HepG2 (cell line): ENCODE results near the gene MRPS2. TPM values are rescaled to one million over a fixed set of nuclear protein-coding genes. Genes with fewer than 3 reads are reported as not detected.

Experiments used
- FOXO1 ChIP-seq: sonication (generic); formaldehyde crosslinking; IDR thresholded peaks from 2 replicates; pipeline ENCODE4 v1.4.0; 2020; ENCODE audit warnings: missing genetic modification reagents
- GATAD1 ChIP-seq: IDR thresholded peaks from 2 replicates; pipeline ENCODE4 v1.6.1; 2016; ENCODE audit warnings: missing genetic modification reagents, missing compliant biosample characterization
- HIVEP1 ChIP-seq: sonication (generic); formaldehyde crosslinking; IDR thresholded peaks from 2 replicates; pipeline ENCODE4 v1.4.0; 2020; ENCODE audit warnings: mild to moderate bottlenecking, missing genetic modification reagents
- NONO ChIP-seq, 2 experiments: fragments of 450-650 bp in 1 of 2; sonication (generic) in 1 of 2; formaldehyde crosslinking in 1 of 2; IDR thresholded peaks in 1 of 2; conservative IDR thresholded peaks in 1 of 2; 2 replicates each; pipeline versions ENCODE4 v1.6.1 to v1.8.0; 2017 to 2022; ENCODE audit warnings: mild to moderate bottlenecking in 1 of 2, missing genetic modification reagents in 1 of 2, moderate library complexity in 1 of 2
- NR2F6 ChIP-seq, 2 experiments: IDR thresholded peaks; 2 replicates each; pipeline ENCODE4 v1.6.1; 2016; ENCODE audit warnings: antibody characterized with exemption in 1 of 2, mild to moderate bottlenecking in 1 of 2
- RAD51 ChIP-seq: fragments of 450-650 bp; IDR thresholded peaks from 2 replicates; pipeline ENCODE4 v1.6.1; 2016; ENCODE audit warnings: borderline replicate concordance
- SAP130 ChIP-seq: IDR thresholded peaks from 2 replicates; pipeline ENCODE4 v1.6.1; 2016; ENCODE audit warnings: low read depth
- TBL1XR1 ChIP-seq: fragments of 150-350 bp; IDR thresholded peaks from 2 replicates; pipeline ENCODE4 v1.6.1; 2014; ENCODE audit warnings: borderline replicate concordance, low read length; ENCODE audit not compliant: partially characterized antibody
- ZNF263 ChIP-seq: sonication (generic); formaldehyde crosslinking; IDR thresholded peaks from 2 replicates; pipeline ENCODE4 v1.4.0; 2020; ENCODE audit warnings: missing genetic modification reagents
- ZNF274 ChIP-seq: sonication (generic); formaldehyde crosslinking; IDR thresholded peaks from 2 replicates; pipeline ENCODE4 v1.5.1; 2020; ENCODE audit warnings: mild to moderate bottlenecking, missing genetic modification reagents
- polyA plus RNA-seq, 8 experiments: library from polyadenylated mRNA; depleted of rRNA in 3 of 8; stranded (reverse) in 7 of 8; unstranded in 1 of 8; fragments of >200 nt; fragmentation: Illumina TruSeq in 4 of 8; extraction: Trizol in 4 of 8; gene quantifications; 2 replicates each; pipeline versions ENCODE4 v1.2.1 to v1.2.3, GENCODE V29; 2011 to 2016; ENCODE audit warnings: low read depth in 4 of 8, missing spikeins in 1 of 8, mixed read lengths in 1 of 8; ENCODE audit not compliant: insufficient read depth in 1 of 8
- total RNA-seq, 5 experiments: library from RNA; depleted of rRNA; stranded (reverse); fragments of >200 nt; fragmentation: Illumina TruSeq; extraction: Trizol; gene quantifications; 2 replicates each; pipeline ENCODE4 v1.2.3, GENCODE V29; 2016; ENCODE audit warnings: low read depth in 1 of 5
- TF ChIP-seq, protein P1 (sequence below): sonication (generic); formaldehyde crosslinking; IDR thresholded peaks from 2 replicates; pipeline ENCODE4 v1.4.0; 2020; ENCODE audit warnings: missing genetic modification reagents
- TF ChIP-seq, protein P2 (sequence below): IDR thresholded peaks from 2 replicates; pipeline ENCODE4 v1.6.1; 2016
- TF ChIP-seq, protein P3 (sequence below): fragments of 450-650 bp; IDR thresholded peaks from 2 replicates; pipeline ENCODE4 v1.6.1; 2016
- TF ChIP-seq, protein P4 (sequence below): sonication (generic); formaldehyde crosslinking; IDR thresholded peaks from 2 replicates; pipeline ENCODE4 v1.4.0; 2020; ENCODE audit warnings: low read depth, missing genetic modification reagents
- TF ChIP-seq, protein P5 (sequence below): sonication (generic); formaldehyde crosslinking; IDR thresholded peaks from 2 replicates; pipeline ENCODE4 v1.4.0; 2020; ENCODE audit warnings: missing genetic modification reagents, mild to moderate bottlenecking, borderline replicate concordance
- TF ChIP-seq, protein P6 (sequence below): sonication (generic); formaldehyde crosslinking; conservative IDR thresholded peaks from 2 replicates; pipeline ENCODE4 v1.4.0; 2020; ENCODE audit warnings: missing genetic modification reagents
- TF ChIP-seq, protein P7 (sequence below): IDR thresholded peaks from 2 replicates; pipeline ENCODE4 v1.6.1; 2012; ENCODE audit warnings: inconsistent platforms

MRPS2 gene
- total and polyA plus RNA-seq, 2 of the 13 experiments (the other 11 are each of a cell fraction or from before 2014, with no cell fraction given), result 44.4 to 86.7 TPM

DNA sequence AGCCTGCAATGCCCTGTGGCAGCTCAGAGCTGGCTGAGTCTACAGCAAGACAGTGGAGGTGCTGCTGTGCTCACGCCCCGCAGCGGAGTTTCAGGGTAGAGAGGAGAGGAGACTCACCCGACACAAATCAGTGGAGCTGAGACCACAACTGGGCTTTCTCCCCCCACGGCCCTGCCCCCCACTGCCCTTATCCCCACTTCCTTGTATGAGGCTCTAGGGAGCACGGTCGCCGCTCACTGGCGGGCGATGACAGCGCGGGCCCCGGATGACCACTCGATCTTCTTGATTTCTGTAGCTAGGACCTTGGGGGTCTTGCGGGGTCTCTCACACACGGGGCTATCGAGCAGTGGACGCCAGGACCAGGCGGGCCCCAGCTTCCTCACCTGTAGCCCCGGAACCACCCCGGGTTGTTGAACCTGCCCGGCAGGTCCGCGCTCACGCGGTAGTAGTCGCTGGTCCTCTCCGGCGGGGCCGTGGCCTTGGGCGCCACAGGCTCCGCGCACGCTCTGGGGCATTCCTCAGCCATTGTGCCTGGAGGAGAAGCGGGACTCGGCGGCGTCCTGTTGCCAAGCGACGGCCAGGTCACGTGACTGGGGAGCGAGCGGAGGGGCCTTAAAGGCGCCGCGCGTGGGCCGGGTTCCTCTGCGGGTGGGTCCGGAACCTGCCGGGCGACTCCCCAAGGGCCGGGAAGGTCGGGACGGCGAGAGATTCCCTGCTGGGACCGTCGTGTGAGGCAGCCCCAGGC is 984 bp upstream of the MRPS2 start (continued):
- peak; percentile 89 for TF ChIP-seq ZNF263
- TF ChIP-seq RAD51, result peak; percentile 97
- TF ChIP-seq ZNF274 (CRISPR knock-in tag), result 0 out of 2 replicates have a peak, but pooled peaks have one; percentile 45
- peak; percentile 98 for TF ChIP-seq SAP130
- TF ChIP-seq HIVEP1 (CRISPR knock-in tag), result peak; percentile 81
- TF ChIP-seq, protein P1, sequence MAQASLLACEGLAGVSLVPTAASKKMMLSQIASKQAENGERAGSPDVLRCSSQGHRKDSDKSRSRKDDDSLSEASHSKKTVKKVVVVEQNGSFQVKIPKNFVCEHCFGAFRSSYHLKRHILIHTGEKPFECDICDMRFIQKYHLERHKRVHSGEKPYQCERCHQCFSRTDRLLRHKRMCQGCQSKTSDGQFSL (CRISPR knock-in tag), result peak; percentile 100
- TF ChIP-seq, protein P2, sequence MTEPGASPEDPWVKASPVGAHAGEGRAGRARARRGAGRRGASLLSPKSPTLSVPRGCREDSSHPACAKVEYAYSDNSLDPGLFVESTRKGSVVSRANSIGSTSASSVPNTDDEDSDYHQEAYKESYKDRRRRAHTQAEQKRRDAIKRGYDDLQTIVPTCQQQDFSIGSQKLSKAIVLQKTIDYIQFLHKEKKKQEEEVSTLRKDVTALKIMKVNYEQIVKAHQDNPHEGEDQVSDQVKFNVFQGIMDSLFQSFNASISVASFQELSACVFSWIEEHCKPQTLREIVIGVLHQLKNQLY (CRISPR knock-in tag), result 0 out of 2 replicates have a peak, but pooled peaks have one; percentile 45
- peak; percentile 56; the same call in 1 of the 2 replicates for TF ChIP-seq GATAD1 (CRISPR knock-in tag)
- TF ChIP-seq, protein P3, sequence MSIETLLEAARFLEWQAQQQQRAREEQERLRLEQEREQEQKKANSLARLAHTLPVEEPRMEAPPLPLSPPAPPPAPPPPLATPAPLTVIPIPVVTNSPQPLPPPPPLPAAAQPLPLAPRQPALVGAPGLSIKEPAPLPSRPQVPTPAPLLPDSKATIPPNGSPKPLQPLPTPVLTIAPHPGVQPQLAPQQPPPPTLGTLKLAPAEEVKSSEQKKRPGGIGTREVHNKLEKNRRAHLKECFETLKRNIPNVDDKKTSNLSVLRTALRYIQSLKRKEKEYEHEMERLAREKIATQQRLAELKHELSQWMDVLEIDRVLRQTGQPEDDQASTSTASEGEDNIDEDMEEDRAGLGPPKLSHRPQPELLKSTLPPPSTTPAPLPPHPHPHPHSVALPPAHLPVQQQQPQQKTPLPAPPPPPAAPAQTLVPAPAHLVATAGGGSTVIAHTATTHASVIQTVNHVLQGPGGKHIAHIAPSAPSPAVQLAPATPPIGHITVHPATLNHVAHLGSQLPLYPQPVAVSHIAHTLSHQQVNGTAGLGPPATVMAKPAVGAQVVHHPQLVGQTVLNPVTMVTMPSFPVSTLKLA, result peak; percentile 78
- TF ChIP-seq FOXO1 (CRISPR knock-in tag), result 0 out of 2 replicates have a peak, but pooled peaks have one; percentile 6
- TF ChIP-seq, protein P4, sequence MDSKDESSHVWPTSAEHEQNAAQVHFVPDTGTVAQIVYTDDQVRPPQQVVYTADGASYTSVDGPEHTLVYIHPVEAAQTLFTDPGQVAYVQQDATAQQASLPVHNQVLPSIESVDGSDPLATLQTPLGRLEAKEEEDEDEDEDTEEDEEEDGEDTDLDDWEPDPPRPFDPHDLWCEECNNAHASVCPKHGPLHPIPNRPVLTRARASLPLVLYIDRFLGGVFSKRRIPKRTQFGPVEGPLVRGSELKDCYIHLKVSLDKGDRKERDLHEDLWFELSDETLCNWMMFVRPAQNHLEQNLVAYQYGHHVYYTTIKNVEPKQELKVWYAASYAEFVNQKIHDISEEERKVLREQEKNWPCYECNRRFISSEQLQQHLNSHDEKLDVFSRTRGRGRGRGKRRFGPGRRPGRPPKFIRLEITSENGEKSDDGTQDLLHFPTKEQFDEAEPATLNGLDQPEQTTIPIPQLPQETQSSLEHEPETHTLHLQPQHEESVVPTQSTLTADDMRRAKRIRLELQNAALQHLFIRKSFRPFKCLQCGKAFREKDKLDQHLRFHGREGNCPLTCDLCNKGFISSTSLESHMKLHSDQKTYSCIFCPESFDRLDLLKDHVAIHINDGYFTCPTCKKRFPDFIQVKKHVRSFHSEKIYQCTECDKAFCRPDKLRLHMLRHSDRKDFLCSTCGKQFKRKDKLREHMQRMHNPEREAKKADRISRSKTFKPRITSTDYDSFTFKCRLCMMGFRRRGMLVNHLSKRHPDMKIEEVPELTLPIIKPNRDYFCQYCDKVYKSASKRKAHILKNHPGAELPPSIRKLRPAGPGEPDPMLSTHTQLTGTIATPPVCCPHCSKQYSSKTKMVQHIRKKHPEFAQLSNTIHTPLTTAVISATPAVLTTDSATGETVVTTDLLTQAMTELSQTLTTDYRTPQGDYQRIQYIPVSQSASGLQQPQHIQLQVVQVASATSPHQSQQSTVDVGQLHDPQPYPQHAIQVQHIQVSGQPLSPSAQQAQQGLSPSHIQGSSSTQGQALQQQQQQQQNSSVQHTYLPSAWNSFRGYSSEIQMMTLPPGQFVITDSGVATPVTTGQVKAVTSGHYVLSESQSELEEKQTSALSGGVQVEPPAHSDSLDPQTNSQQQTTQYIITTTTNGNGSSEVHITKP (CRISPR knock-in tag), result no peak
- TF ChIP-seq, protein P5, sequence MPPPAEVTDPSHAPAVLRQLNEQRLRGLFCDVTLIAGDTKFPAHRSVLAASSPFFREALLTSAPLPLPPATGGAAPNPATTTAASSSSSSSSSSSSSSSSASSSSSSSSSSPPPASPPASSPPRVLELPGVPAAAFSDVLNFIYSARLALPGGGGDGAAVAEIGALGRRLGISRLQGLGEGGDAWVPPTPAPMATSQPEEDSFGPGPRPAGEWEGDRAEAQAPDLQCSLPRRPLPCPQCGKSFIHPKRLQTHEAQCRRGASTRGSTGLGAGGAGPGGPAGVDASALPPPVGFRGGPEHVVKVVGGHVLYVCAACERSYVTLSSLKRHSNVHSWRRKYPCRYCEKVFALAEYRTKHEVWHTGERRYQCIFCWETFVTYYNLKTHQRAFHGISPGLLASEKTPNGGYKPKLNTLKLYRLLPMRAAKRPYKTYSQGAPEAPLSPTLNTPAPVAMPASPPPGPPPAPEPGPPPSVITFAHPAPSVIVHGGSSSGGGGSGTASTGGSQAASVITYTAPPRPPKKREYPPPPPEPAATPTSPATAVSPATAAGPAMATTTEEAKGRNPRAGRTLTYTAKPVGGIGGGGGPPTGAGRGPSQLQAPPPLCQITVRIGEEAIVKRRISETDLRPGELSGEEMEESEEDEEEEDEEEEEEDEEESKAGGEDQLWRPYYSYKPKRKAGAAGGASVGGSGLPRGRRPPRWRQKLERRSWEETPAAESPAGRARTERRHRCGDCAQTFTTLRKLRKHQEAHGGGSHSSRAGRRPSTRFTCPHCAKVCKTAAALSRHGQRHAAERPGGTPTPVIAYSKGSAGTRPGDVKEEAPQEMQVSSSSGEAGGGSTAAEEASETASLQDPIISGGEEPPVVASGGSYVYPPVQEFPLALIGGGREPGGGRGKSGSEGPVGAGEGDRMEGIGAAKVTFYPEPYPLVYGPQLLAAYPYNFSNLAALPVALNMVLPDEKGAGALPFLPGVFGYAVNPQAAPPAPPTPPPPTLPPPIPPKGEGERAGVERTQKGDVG (CRISPR knock-in tag), result 0 out of 2 replicates have a peak, but pooled peaks have one; percentile 50
- TF ChIP-seq TBL1XR1, result peak; percentile 61
- TF ChIP-seq NONO (IDR thresholded peaks at IDR 0.05), result no peak
- 0 out of 2 replicates have a peak, but pooled peaks have one; percentile 38 for TF ChIP-seq NONO (CRISPR knock-in tag; conservative IDR thresholded peaks at IDR 0.05)
- TF ChIP-seq, protein P6, sequence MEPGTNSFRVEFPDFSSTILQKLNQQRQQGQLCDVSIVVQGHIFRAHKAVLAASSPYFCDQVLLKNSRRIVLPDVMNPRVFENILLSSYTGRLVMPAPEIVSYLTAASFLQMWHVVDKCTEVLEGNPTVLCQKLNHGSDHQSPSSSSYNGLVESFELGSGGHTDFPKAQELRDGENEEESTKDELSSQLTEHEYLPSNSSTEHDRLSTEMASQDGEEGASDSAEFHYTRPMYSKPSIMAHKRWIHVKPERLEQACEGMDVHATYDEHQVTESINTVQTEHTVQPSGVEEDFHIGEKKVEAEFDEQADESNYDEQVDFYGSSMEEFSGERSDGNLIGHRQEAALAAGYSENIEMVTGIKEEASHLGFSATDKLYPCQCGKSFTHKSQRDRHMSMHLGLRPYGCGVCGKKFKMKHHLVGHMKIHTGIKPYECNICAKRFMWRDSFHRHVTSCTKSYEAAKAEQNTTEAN (CRISPR knock-in tag), result no peak
- no peak for TF ChIP-seq NR2F6 (IDR thresholded peaks at IDR 0.05)
- TF ChIP-seq NR2F6 (CRISPR knock-in tag; IDR thresholded peaks at IDR 0.05), result peak; percentile 37; the same call in 1 of the 2 replicates
- TF ChIP-seq, protein P7, sequence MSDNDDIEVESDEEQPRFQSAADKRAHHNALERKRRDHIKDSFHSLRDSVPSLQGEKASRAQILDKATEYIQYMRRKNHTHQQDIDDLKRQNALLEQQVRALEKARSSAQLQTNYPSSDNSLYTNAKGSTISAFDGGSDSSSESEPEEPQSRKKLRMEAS, result peak; percentile 89
